Measurements from ENCODE around the gene ERG.

The ERG gene

GRCh38 chr21:38498057-38498833, at the start of gene ERG:
ERG (minus strand) TSS chr21:38498477; CDS start chr21:38498380, 97 bp downstream.
- DNase-seq (ENCODE audit: low read depth in 3 of 3), result no peak

DNA sequence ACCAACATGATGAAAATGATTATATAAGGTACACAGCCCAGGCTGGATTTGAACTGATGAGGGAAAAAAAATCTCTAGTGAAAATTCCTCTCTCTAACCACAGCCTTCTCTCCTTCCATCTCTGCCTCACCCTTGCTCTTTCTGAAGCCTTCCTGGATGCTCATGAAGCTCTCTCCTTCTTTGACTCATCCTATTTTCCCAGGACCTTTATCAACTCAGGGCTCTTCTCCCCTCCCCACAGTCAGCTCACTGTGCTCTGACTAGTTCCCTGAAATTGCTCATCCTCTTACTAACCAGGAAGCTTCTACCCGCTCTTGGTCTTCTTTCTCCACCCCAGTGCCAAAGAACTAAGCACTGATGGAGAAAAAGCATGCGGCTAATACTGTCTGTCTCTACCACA, 46.4 kb upstream of the ERG start:
- no peak for DNase-seq (ENCODE audit: low read depth in 3 of 3)

DNA sequence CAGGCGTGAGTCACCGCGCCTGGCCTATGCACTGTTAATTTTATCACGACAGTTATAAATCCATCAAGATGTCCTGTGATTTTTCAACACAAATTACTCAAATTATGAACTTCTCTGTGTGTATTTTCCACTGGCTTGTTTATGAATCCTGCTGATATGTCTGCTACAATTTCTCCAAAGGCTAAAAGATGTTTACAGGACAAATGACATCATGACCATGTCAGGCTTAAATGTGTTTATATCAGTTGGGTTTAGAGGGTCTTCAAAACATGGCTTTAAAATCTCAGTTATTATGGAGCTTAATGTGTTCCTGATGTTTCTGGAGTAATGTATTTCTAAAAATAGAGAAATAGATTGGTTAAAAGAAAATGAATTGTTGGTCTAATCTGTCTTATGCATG, 44.0 kb upstream of the ERG start:
- no peak for DNase-seq (ENCODE audit: low read depth in 3 of 3)

DNA sequence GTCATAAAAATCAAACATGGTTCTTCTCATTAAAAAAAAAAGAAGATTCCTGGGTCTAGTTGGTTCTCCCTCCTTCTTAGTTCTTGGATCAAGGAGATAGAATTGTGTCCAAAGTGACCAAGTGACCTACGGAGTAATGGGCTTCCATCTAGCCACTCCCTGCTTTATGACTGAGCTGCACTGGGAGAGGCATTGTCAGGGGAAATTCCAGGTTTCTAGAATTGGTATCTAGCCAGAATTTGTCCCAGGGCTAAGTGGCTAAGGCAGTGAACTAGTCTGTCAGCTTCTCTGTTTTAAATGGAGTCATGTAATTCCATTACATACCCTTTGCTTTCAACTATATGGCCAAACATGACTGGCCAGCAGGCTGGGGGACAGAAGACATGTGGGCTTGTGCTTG, 40.1 kb upstream of the ERG start:
- no peak for DNase-seq (ENCODE audit: low read depth in 3 of 3)

GRCh38 chr21:38534591-38534990, 36.3 kb upstream of the ERG start:
- no peak for DNase-seq (ENCODE audit: low read depth in 3 of 3)

DNA sequence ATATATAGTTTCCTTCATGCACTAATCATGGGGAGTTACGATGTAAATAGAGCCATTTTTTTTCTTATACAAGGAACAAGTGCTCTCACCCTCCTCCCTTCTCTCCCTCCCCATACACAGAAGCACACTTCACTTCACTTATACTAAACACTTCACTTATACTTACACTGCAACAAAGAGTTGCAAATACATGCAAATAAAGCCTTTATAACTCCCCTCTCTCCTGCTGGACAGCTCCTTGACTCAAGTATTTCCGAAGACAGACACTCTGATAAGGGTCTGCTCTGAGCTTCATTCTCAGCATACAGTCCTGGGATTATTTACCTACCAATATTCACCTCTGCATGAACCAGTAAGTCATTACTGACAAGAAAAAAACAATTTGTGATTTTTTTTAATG, 35.6 kb upstream of the ERG start:
- no peak for DNase-seq (ENCODE audit: low read depth in 3 of 3)

- DNase-seq (ENCODE audit: low read depth in 3 of 3), result no peak
These were observed 33.3 kb upstream of the ERG start for GRCh38 chr21:38531591-38531990.

DNA sequence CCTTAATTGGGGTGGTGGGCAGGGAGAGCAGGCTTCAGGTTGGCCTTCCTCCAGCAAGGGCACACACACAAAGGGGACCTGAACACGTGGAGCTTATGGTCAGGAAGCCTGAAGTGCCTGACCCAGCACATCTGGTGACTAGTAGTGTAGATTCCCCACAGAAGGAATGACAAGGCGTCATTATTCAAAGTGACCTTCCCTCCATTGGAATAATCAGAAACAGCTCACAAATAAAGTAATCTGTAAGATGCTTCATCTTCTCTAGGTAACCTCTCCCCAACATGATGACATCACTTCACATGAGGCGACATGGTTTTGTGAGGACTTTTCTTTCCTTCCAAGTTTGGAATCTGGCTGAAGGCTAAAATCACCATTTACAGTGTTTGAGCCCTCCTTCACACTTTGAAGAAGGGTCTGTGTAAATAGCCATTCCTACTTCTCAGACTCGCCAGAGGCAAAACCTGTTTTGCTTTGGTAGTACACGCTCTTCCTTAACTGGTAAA, 32.8 kb upstream of the ERG start:
- no peak for DNase-seq (ENCODE audit: low read depth in 3 of 3)

DNA sequence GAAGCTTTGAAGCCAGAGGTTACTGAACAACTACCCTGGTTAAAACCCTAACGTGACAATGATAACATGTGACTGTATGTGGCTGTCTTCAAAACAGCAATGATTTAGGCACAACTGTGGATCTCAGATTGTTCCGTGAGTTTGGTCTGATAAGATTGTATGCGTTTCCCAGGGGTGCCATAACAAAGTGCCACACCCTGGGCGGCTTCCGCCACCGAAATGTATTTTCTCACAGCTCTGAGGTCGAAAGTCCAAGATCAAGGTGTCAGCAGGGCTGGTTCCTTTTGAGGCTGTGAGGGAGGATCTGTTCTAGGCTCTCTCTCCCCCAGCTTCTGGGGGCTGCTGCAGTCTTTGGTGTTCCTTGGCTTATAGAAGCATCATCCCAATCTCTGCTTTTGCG, 29.5 kb upstream of the ERG start:
- no peak for DNase-seq (ENCODE audit: low read depth in 3 of 3)

GRCh38 chr21:38525454-38525853, 27.2 kb upstream of the ERG start:
- DNase-seq (ENCODE audit: low read depth in 3 of 3), result no peak

DNA sequence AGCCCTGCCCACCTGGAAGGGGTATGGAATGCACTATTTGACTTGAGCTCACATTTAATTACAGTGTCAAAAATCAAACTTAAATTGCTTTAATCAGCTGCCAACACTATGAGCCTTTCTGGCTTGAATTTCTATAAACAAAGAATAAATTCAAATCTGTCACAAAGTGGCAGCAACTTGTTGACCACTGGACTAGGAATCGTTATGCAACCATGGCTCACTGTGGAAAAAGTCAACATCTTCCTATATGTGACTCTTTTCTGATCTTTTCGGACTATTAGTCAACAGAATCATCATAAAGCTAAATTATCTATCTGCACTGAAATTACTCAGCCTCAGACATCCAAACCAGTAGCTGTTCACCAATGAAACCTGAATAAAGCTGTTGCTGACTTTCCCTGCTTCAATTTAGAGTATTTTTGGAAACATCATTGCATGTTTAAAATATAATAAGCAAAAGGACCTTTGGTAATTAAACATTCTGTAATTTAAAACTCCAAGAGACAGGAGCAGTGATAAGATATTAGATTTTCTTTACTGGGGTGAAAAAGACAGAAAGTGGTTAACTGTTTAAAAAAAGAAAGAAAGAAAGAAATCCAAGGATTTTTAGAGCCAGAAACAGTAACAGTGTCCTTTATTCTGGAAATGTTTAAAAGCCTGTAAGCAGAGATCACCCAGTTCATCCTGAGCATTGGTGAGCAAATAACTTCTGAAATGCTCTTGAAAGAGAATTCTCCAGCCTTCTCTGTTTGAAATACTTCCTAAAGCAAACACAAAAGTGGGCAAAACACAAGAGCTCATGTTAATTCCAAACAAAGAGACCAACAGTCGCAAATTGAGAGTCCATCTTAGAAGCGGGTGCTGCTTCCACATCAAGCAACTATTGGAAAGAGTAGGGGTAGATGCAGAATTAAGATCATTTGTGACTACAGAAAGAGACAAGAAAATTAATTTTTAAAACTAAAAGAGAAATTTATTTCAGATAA, 26.2 kb upstream of the ERG start:
- no peak for DNase-seq (ENCODE audit: low read depth in 3 of 3)

GRCh38 chr21:38520511-38520910, 22.2 kb upstream of the ERG start:
- DNase-seq (ENCODE audit: low read depth in 3 of 3), result no peak

DNA sequence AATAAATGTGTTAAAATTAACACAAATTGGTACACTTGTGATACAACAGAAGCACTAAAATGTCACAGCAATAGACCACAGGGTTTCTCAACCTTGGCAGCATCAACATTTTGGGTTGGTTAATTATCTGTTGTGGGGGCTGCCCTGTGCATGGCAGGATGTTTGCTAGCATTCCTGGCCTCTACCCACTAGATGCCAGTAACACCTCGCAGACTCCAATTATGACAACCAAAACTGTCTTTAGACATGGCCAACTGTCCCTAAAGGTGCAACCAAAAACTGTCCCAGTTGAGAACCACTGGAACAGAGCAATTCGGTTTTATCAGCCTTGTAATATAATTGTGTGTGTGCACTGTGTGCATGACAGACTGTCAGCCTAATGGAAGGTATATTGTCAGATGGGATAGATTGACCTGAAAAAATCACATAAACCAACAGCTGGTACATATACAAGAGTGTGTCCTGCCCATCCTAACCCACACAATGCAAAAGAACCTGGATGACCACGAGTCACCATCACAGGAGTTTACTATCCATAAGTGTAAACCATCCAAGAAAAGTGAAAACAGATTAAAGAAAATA, 13.5 kb upstream of the ERG start:
- no peak for DNase-seq (ENCODE audit: low read depth in 3 of 3)

DNA sequence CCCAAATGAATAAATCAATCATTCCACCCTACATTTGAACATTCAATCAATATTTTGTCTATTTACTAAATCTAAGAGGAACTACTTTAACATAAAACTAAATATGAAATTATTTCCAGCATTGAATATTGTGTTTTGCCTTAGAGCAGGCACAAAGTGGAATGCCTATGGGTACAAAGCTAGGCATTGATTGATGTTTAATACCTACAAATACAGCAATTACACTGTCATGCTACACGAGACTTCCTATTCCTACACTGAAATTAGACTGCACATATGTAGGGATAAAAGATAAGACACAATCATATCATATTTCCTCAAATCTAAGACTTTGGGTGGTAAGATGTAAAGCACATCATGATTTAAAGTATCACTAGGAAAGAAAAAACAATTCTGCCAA, 12.9 kb upstream of the ERG start:
- no peak for DNase-seq (ENCODE audit: low read depth in 3 of 3)

- no peak for DNase-seq (ENCODE audit: low read depth in 3 of 3)
These were observed 9.2 kb upstream of the ERG start for GRCh38 chr21:38507374-38507942.

DNA sequence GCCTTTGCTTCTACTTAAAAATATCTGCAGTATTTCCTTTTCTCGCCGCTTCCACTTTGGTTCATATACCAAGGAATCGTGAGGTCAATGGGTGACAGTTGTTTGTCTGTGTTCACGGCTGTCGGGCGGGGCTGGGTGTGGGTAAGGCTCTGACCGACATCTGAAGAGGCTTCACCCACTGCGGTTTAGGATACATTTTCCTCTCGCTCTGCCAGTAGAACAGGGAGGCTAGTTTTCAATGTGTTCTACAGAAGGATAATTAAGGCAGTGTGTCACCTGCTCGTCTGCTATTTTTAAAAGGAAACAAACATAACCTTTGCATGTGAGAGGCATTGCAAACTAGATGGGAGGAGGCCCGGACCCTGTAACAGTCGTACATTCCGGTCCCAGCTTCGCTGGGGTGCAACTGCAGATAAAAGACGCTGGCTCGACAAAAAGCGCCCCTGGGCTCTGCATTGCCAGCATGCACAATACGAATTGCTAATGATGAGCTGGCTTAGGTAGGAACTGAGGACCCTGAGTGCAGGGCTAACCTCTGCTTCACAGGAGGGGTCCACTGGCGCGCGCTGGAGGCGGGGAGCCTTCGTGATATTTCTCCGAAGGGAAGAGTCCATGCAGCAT, 8.5 kb upstream of the ERG start:
- DNase-seq (ENCODE audit: low read depth in 3 of 3), result no peak

DNA sequence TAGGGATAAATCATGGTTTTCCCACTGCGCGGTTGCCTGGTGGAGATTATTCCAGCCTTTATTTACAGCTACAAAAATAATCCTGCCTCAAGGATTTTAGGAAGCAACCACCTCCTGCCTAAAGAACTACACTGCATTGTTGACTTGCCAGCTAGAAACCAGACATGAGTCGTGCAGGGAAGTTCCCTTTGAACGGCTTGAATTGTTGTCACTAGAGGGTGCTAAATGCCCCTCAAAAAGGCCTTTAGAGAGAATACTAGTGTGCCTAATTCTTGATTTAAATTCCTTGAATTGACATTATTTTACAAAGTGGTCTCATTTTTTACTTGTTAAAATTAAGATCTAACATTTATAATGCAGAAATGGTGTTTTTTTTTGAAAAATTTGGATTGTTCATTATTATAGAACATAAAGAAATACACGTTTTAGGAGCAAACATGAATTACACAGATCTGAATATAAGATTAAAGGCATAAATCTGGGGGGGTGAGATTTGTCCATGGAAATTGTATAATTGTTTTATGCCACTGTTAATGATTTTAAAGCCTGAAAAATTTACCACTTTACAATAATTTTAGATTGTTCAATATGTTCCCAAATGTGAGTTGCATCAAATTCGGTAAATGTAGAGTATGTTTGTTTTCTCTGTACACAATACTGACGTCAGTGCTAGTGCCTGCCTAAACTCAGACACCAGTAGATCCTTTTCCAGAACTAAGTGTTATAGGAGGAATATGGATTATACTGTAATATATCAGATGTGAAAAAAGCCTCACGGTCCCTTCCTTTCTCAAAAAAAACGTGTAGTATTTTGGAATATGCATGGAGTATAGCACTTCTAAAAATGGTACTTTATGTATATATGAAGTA, 7.6 kb upstream of the ERG start:
- DNase-seq (ENCODE audit: low read depth in 3 of 3), result no peak

- no peak for DNase-seq (ENCODE audit: low read depth in 3 of 3)
These were observed 5.8 kb upstream of the ERG start for GRCh38 chr21:38504066-38504465.

- no peak for DNase-seq (ENCODE audit: low read depth in 3 of 3)
These were observed 5.3 kb upstream of the ERG start for GRCh38 chr21:38503583-38503982.

- DNase-seq (ENCODE audit: low read depth in 3 of 3), result no peak
These were observed 1.8 kb upstream of the ERG start for GRCh38 chr21:38500073-38500472.

GRCh38 chr21:38499296-38499695, 1.0 kb upstream of the ERG start:
- no peak for DNase-seq (ENCODE audit: low read depth in 3 of 3)
